ENCODE data around the gene HSD3B7.
"Not testable (repeated sequence)": the region's sequence is repeated elsewhere in the genome, so short reads cannot be mapped to it uniquely, and the experiment has no call there.

The HSD3B7 gene

DNA sequence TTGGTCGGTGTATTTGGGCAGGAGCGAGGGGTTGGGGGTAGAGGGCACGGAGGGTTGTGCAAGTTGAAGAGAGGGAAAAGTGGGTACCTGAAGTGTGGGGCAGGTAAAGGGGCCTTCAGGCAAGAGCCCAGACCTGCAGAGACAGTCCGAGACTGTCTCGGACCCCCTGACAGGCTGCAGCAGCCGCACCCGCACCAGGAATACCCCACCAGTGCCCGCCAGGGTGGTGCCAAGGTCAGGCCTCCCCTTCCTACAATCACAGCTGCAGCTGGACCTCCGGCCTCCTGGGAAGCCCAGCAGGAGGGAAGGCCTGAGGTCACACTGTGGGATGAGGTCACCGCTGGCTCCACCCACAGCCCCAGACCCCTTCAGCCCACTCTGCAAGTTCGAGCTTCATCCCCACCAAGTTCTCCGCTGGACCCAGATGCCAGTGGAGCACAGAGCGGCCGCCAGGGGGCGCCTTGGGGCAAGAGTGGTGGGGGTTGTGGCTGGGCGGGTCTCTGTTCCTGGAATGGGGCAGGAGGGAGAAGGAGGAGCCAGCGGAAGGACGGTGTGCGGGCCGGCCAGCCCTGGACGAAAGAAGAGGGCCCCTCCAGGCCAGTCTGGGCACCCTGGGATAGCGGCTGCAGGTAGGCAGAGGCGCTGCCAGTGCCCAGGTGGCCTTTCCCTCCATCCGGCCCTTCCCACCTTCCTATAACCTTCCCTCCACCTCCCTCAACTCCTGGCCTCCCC, at the start of gene HSD3B7:
TSS of gene HSD3B7 (plus strand) at position 539 of the 732 bp plus-strand sequence. CDS start 452 bp downstream, outside the sequence.
- peak; percentile 87 for DNase-seq

DNA sequence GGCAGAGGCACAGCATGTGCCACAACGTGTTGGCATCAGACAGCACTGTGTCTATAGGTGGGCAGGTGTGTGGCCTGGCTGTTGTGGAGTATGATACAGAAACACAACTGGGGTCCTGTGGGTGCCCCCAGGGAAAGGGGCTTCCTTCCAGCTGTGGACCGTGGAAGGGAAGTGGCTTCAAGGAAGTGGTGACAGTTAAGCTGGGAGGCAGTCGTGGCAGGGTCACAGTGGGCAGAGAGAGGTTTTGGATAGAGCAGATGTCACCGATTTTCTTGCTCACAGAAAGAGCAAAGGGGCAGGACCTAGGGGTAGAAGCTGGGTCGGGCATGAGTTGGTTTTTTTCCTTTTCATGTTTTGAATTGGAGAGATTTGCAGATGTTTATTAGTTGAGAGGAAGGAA, 47.3 kb upstream of the HSD3B7 start:
- DNase-seq, result no peak

DNA sequence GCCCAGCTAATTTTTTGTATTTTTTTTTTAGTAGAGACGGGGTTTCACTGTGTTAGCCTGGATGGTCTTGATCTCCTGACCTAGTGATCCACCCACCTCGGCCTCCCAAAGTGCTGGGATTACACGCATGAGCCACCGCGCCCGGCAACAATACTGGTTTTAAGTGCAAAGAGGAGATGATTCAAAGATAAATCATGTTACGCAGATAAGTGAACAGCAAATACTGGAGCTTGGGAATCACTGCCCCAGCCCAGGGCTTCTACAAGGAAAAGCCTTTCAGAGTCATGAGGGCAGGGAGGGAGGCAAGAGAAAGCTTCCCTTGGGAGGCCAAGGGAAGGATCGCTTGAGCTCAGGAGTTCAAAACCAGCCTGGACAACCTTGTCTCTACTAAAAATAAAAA, 45.4 kb upstream of the HSD3B7 start:
- DNase-seq, result not testable (repeated sequence)

DNA sequence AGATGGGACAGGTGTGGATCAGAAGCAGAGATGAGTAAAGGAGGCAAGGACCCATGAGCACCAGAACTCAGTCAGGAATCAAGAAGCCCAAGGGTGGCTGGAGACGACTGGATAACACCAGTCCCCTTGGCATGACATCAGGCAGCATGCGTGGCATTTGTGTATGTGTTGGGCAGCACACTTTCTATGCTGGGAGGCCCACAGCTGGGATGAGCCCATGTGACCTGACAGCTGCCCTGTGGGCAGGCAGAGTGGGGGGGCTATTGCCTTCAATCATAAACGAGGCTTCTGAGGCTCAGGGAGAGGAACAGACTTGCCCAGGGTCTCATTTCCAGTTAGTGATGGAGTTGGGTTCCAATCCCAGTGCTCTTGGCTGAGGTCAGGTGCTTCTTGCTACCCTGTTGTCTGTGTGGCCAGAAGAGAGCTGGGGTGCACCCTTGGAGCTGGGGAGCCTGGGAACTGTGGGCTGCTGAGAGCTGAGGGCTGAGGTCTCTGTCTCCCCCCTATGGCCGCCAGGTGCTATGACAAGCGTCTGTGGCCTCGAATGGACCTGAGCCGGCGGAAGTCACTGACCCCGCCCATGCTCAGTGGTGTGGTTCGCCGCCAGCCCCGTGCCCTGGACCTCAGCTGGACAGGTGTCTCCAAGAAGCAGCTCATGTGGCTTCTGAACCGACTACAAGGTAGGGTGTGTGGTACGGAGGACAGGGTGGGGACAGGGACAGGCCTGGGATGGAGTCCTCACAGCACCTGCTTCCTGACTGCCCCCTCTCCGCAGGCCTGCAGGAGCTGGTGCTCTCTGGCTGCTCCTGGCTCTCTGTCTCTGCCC, 43.2 kb upstream of the HSD3B7 start:
- DNase-seq, result peak; percentile 82

DNA sequence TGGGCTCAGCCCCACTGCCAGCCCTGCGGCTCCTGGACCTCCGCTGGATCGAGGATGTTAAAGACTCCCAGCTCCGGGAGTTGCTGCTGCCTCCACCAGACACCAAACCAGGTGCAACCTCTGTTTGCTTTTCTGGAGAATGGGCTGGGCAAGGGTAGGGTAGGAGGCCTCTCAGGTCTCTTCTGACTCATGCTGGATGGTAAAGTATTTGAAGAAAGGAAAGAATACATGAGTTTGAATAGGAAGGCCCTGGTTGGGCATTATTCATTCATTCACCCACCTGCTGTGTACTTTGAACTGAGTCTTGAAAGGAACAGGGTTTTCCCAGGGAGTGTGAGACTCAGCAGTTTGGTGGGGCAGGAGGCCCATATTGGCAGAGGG, 42.6 kb upstream of the HSD3B7 start:
- no peak for DNase-seq

DNA sequence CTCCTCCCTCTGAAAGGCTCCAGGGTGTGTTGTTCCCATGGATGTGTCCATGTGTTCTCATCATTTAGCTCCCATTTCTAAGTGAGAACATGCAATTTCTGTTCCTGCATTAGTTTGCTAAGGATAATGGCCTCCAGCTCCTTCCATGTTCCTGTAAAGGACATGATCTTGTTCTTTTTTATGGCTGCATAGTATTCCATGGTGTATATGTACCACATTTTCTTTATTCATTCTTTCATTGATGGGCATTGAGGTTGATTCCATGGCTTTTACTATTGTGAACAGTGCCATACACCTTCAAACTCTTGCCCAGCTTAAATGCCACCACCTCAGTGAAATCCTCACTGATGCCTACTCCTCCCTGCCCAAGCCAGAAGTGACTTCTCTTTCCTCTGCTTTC, 40.7 kb upstream of the HSD3B7 start:
- DNase-seq, result no peak

DNA sequence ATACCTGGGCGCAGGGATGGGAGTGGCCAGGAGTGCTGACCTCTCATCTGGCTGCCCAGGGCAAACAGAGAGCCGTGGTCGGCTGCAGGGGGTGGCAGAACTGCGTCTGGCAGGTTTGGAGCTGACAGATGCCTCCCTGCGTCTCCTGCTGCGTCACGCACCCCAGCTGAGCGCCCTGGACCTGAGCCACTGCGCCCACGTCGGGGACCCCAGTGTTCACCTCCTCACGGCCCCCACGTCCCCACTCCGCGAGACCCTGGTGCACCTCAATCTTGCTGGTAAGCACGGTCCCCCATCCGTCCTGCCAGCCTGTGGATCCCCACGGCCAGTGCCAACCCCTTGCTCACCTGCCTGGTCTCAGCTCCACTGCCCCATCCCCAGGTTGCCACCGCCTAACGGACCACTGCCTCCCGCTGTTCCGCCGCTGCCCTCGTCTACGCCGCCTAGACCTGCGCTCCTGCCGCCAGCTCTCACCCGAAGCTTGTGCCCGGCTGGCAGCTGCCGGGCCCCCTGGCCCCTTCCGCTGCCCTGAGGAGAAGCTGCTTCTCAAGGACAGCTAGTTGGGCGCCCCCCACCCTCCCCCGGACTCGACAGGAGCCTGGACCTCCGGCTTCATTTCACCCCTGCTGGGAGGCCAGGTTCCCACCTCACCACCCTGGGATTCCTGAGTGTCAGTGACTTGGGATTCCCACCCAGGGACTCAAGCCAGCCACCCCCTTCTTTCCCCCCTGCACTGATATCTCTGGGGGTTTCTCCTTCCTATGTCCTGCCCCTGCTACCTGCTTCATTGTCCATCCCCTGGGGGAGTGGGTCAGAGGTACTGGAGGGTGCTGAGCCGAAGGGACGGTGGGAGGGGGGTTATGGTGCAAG, 38.1 kb upstream of the HSD3B7 start:
- DNase-seq, result no peak

DNA sequence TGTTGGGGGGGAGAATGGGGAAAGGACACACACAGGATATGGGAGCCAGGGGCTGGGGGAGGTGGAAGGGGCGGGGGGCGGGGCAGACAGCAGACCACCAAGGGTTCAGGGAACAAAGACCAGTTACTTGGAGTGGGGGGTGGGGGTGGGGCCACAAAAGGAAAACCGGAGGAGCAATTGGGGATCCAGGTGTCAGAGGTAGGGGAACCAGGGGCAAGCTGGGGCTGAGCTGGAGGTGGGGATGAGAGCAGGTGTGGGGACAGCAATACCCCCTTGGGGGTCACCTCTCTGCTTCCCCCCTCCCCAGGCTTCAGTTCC, 37.5 kb upstream of the HSD3B7 start:
- no peak for DNase-seq

DNA sequence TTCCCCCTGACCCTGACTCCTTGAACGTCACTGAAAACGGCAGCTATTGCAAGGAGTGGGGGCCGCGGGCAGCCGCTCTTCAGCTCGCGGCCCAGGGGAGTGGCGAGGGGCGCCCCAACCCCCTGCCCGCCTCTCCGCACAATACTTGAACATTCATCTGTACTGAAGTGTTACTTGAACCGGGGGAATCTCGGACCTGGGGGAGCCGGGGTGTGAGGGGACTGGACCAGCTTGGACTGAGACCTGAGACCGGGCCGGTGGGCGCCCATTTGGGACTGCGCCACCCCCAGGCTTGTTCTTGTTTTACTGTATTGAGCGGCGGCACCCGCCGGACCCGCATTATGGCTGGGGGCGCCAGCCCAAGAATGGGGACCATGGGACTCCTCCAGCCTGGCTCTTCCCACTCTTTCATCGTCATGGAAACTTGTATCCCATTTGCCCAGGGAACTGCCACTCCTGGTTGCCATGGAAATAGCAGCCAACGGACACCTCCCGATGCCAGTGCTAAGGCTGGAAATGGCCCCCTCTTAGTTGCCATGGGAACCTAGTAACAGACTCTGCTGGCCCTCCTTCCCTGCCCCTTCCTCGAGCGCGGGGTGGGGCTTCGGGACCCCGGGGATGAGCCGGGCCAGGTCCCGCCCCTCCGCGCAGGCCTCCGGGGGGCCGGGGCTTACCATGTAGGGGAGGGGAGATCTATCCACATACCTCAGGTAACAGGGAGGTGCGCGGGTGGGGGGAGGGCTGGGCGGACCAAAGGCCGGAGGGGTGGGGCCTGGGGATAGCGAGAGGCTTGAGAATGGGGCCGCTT, 36.9 kb upstream of the HSD3B7 start:
- no peak for DNase-seq

DNA sequence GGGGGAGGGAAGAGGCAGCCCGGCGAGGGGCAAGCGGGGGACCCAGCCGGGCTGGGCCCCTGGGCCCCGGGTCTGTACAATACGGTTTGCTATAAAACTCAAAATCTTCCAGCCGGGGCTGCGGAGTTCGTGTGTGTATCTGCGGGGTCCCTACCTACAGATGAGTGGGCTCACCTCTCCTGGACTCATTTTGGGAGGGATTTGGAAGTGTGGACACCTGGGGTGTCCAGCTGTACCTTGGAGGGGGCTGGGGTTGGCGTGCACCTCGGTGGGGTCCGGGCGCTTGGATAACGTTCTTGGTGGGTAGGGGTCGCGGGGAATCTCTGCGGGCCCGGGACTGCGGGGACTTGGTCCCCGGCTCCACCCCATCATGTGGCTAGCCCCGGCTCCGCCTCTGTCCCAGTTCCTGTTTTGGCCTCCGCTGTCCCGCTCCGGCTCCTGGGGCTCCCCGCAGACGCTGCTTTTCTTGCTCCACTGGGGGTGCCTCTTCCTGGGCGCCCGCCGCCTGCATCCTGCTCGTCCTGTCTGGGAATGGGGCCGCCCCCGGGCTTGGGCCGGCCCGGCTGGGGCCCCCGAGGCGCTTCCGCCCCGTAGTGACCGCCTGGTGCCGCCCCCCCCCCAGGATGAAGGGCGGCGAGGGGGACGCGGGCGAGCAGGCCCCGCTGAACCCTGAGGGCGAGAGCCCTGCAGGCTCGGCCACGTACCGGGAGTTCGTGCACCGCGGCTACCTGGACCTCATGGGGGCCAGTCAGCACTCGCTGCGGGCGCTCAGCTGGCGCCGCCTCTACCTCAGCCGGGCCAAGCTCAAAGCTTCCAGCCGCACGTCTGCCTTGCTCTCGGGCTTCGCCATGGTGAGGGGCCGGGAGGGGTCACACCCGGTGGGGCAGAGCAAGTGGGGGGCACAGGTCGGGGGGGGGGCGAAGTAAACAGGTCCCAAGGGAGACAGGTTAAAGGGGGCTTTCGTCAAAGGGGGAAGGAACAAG, 36.0 kb upstream of the HSD3B7 start, which contains the start of gene ORAI3:
TSS of gene ORAI3 (plus strand) at position 402 of the 983 bp plus-strand sequence. CDS start at position 624, 222 bp downstream.
- peak; percentile 57 for DNase-seq

DNA sequence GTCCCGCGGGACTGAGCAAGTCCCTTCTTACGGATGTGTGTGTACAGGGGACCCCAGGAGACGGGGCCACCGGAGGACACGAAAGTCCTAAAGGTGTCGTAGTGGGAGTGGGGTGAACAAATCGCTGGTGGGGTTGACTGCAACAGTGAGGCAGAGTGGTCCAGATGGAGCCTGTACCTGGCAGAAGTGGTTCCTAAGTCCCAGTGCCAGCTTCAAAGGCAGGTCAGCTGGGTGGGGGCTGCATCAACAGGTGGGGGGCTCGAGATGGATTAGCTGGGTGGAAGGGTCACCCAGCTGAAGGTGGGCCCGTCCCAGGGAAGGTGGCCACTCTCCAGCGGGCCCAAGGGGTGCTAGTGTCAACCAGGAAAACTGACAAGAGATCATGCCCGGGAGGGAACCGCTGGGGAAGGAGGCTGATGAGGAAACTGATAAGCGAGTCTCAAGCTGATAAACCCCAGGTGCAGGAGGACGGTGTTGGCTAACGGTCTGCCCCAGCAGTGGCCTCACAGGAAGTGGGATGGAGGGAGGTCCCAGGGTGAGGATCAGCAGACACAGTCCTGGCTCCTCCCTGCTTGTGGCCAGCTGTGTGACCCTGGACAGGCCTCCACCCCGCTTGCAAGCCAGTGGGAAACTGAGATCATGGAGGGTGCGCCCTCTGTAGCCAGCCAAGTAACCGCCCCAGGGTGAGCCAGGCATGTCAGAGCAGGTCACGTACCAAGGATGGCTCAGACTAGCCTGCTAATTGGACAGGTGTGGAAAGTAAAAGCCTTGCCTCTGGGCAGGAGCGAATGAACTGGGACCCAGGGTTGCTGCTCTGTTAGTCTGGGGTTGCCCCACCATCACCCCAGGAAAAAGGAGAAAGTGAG, 35.1 kb upstream of the HSD3B7 start:
- DNase-seq, result peak; percentile 62

DNA sequence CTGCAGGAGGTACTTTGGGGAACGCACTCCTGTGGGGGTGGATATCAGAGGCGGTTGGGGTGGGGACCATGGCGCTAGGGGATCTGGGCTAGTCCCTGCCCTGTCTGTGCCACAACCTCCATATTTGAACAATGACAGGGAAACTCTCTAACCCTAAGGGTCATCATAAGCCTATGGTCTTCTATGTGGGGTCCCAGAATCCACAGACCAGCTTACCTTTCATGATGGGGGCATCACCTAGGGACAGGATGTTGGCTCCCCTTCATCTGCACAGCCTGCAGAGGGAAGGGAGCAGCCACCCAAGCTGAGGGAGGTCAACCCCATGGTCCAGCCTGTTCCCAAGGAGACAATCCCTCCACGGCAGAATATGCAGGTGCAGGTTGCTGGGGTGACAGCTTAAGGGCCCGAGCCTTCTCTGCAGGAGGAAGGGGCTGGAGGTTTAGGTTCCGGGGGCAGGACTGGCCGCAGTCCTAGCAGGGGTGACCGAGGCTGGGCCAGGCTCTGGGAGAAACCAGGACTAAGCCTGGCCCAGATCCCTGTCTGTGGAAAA, 34.4 kb upstream of the HSD3B7 start:
- no peak for DNase-seq

DNA sequence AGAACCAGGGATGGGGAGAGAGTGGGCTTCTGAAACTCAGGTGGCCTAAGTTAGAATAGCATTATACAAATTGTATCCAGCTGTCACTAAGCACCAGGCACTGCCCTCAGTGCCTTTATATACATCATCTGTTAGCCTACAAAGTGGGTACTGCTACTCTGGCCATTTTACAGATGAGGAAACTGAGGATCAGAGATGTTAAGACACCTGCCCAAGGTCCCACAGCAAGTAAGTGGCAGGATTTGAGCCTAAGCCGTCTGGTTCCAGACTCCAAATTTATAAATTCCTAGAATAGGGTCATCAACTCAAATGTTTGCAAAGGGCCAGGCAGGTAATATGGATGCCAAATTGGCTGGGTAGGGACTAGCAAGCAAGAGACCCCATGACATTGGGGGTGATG, 33.8 kb upstream of the HSD3B7 start:
- no peak for DNase-seq

DNA sequence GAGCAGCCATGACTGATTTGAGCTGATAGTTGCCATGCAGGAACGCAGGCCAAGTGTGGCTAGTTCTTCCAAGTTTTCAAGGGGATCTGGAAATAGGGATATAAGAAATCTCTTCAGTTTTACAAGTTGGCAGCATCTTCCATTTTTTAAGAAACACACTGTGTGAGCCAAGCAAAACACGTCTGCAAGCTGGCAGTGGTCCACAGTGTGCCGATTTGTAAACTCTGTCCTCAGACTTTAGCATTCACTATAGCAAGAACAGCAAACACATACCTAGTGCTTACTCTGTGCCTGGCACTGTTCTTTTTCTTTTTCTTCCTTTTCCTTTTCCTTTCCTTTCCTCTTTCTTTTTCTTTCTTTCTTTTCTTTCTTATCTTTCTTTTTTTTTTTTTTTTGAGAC, 33.3 kb upstream of the HSD3B7 start:
- no peak for DNase-seq

DNA sequence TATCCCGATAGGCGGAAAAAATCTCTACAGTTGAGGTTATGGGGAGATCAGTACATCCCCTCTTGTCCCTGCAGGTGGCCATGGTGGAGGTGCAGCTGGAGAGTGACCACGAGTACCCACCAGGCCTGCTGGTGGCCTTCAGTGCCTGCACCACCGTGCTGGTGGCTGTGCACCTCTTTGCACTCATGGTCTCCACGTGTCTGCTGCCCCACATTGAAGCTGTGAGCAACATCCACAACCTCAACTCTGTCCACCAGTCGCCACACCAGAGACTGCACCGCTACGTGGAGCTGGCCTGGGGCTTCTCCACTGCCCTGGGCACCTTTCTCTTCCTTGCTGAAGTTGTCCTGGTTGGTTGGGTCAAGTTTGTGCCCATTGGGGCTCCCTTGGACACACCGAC, 31.9 kb upstream of the HSD3B7 start:
- DNase-seq, result no peak

DNA sequence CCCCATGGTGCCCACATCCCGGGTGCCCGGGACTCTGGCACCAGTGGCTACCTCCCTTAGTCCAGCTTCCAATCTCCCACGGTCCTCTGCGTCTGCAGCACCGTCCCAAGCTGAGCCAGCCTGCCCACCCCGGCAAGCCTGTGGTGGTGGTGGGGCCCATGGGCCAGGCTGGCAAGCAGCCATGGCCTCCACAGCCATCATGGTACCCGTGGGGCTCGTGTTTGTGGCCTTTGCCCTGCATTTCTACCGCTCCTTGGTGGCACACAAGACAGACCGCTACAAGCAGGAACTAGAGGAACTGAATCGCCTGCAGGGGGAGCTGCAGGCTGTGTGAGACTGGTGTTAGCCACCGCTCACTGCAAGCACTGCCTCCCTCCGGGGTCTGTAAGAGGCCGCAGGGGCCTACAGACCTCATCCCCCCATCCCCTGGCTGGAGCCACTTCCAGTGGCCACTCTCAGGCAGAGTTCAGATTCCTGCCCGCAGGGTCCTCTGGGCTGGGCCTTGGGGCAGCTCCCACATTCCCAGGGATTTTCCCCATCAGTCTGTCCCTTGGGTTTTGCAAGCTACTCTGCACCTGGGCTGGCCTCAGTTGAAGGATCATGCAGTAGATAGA, 31.4 kb upstream of the HSD3B7 start:
- peak; percentile 76 for DNase-seq

DNA sequence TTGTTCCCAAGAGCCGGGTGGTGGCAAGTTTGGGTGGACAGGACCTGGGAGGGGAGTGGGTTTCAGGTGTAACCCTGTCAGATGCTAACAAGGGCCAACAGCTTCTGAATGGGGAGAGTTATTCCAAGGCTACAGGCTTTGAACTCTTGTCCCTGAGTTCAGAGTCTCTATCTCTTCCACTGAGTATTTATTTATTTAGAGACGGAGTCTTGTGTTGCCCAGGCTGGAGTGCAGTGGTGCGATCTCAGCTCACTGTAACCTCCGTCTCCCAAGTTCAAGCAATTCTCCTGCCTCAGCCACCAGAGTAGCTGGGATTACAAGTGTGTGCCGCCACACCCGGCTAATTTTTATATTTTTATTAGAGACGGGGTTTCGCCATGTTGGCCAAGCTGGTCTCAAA, 30.0 kb upstream of the HSD3B7 start:
- DNase-seq, result no peak

DNA sequence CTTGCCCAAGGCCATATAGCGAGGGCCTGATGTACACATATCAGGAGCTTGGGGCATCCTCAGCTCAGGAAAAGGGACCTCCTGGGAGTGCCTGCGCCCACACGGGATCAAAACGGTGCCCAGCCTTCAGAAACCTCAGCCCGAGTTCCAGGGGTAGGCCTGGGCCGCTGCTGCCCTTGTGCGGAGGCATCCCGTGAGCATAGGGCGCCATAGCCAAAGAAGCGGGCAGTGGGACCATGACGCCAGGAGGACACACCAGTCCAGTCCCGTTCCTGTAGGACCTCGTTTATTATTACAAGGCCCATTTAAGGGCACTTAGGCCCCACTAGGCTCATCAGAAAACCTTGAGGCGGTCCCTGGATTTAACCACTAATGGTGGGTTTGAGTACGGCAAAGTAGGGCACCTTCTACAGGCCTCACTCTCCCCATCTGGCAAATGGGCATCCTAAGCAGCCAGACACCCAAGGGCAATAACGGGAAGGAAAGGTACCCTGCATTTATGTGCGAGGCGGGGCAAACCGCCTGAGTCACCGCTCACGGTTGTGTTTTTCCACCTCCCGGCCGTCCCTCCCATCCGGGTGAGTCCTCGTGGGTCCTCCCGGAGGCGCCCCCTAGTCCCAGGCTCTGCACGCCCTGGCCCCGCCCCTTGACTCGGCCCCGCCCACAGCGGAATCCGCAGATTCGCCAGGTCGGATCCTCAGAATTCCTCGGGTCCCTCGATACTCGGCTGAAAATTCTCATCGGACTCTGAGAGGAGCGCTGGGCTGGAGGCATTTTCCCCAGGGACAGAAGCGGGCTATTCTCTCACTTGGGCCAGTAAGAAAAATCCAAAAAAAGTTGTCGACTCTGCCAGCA, 28.2 kb upstream of the HSD3B7 start:
- DNase-seq, result peak; percentile 92

Measured in activated CD4-positive, alpha-beta T cell treated with anti-CD3 and anti-CD28 coated beads, Interleukin-10, Interleukin-2, amounts not matched to agents 100 ng/mL and 50 ng/mL, durations not matched to agents 16 hours and 8 hours (primary cell).